ENCODE measurements around the gene MLLT11.

MLLT11 gene

DNA sequence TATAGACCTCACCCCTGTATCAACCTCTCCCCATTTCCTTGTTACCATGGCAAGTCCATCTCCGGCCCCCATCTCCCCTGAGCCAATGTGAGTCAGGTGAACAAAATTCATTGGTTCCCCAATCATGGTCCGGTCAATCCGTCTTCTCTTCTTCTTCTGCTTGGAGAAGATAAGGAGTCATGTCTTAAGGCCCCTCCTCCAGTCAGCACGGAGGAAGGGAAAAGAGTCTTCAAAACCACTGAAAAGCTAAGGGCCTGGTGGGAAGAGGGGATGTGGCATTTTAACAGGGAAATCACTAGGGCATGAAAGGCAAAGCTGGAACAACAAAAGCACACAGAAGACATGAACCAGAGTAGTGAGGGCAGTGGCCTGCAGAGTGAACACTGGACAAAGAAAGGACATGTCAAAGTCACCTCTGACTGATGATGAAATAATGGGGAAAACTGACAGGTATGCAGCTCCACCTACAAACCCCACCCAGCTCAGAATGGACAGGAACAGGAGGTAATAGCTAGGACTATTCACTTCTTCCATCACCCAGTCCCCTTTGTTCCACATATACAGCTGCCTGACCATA lies 5.1 kb upstream of the MLLT11 start:
- no peaks in the 10 kb centered on the region for H3K27me3 ChIP-seq (ENCODE audit: insufficient read depth, poor library complexity, severe bottlenecking)
- peak overlapping the region; percentile 90 for H3K27ac ChIP-seq (ENCODE audit: poor library complexity, severe bottlenecking)
- TF ChIP-seq, protein P1, sequence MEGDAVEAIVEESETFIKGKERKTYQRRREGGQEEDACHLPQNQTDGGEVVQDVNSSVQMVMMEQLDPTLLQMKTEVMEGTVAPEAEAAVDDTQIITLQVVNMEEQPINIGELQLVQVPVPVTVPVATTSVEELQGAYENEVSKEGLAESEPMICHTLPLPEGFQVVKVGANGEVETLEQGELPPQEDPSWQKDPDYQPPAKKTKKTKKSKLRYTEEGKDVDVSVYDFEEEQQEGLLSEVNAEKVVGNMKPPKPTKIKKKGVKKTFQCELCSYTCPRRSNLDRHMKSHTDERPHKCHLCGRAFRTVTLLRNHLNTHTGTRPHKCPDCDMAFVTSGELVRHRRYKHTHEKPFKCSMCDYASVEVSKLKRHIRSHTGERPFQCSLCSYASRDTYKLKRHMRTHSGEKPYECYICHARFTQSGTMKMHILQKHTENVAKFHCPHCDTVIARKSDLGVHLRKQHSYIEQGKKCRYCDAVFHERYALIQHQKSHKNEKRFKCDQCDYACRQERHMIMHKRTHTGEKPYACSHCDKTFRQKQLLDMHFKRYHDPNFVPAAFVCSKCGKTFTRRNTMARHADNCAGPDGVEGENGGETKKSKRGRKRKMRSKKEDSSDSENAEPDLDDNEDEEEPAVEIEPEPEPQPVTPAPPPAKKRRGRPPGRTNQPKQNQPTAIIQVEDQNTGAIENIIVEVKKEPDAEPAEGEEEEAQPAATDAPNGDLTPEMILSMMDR (IDR thresholded peaks at IDR 0.05; ENCODE audit: poor library complexity, severe bottlenecking): no peak
- H3K9me3 ChIP-seq (ENCODE audit: severe bottlenecking): no peaks in the 10 kb centered on the region
- H3K36me3 ChIP-seq (ENCODE audit: low read depth): peaks cover 72% of the 10 kb centered on the region
- DNase-seq (ENCODE audit: low spot score): no peak
- no peak overlapping the region for H3K4me3 ChIP-seq (ENCODE audit: severe bottlenecking)
- H3K4me1 ChIP-seq (ENCODE audit: insufficient read depth, poor library complexity, severe bottlenecking): peaks cover 27% of the 10 kb centered on the region
- ATAC-seq (ENCODE audit: low read depth): no peak

DNA sequence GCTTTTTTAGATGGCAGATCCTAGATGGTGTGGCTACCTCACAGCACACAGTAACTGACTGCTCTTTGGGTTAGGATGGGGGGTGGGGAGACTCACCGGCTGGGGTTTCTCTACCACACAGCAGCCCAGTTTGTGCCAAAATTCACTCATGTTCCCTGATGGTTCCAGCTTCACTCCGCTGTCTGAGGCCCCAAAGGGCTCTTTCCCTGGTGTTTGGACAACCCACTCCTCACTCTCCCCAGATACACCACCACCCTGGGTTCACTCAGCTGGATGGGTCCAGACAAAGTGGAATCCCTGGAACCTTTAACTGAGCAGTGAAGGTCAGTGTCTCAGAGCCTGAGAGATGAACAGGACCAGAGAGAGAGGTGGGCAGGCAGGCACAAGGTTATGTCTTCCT lies 4.6 kb upstream of the MLLT11 start:
- H3K9me3 ChIP-seq (ENCODE audit: severe bottlenecking): no peaks in the 10 kb centered on the region
- no peak overlapping the region for H3K4me3 ChIP-seq (ENCODE audit: severe bottlenecking)
- peaks cover 72% of the 10 kb centered on the region for H3K36me3 ChIP-seq (ENCODE audit: low read depth)
- TF ChIP-seq, protein P1 (IDR thresholded peaks at IDR 0.05; ENCODE audit: poor library complexity, severe bottlenecking): no peak
- H3K27me3 ChIP-seq (ENCODE audit: insufficient read depth, poor library complexity, severe bottlenecking): no peaks in the 10 kb centered on the region
- no peak for DNase-seq (ENCODE audit: low spot score)
- ATAC-seq (ENCODE audit: low read depth): no peak
- peaks cover 27% of the 10 kb centered on the region for H3K4me1 ChIP-seq (ENCODE audit: insufficient read depth, poor library complexity, severe bottlenecking)
- H3K27ac ChIP-seq (ENCODE audit: poor library complexity, severe bottlenecking): peak overlapping the region; percentile 90

DNA sequence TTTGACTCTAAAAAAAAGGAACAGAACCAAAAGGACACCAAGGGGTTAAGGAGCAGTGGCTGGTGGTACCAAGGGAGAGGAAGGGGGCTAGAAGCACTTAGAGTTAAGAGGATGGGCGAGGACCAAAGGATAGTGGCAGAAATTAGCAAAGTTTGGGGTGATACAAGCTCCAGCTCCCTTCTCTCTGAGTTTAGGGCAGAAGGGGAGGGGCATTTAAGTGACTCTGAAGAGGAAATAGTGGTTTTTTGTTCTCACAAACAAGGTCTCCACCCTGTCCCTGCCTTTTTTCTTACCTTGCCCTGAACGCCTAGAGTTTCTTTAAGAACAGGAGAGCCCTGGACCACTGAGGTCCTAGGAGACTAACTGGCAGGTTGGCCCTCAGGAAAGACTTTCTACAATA lies 4.0 kb upstream of the MLLT11 start:
- Histone ChIP-seq H3K9me3 (ENCODE audit: severe bottlenecking) (no peaks in the 10 kb centered on the region), H3K4me1 (ENCODE audit: insufficient read depth, poor library complexity, severe bottlenecking) (peaks cover 31% of the 10 kb centered on the region), H3K27ac (ENCODE audit: poor library complexity, severe bottlenecking) (peak overlapping the region; percentile 90), H3K27me3 (ENCODE audit: insufficient read depth, poor library complexity, severe bottlenecking) (no peaks in the 10 kb centered on the region), H3K36me3 (ENCODE audit: low read depth) (peaks cover 72% of the 10 kb centered on the region), H3K4me3 (ENCODE audit: severe bottlenecking) (no peak overlapping the region)
- DNase-seq (ENCODE audit: low spot score) (no peak), ATAC-seq (ENCODE audit: low read depth) (no peak)
- TF ChIP-seq, protein P1 (IDR thresholded peaks at IDR 0.05; ENCODE audit: poor library complexity, severe bottlenecking): no peak

DNA sequence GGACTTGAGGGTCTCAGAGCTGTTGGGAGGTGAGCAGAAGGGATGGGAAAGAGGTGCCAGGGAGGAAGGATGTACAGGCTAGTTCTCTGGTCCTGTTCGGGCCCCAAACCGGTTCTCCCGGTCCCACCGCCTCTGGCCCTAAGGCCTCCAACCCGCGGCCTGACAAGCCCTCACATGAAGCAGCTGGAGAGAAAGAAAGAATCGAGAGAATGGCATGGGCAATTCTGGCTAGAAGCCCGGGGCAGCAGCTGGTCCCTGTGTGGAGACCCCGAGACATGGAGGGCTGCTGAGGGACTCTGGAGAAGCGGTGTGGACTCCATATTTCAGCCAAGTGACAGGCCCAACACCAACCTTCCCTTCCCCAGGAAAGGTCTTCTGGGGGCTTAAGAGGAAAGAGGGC lies 1.5 kb upstream of the MLLT11 start:
- TF ChIP-seq, protein P1 (IDR thresholded peaks at IDR 0.05; ENCODE audit: poor library complexity, severe bottlenecking): no peak
- H3K4me1 ChIP-seq (ENCODE audit: insufficient read depth, poor library complexity, severe bottlenecking): peaks cover 42% of the 10 kb centered on the region
- no peaks in the 10 kb centered on the region for H3K27me3 ChIP-seq (ENCODE audit: insufficient read depth, poor library complexity, severe bottlenecking)
- H3K27ac ChIP-seq (ENCODE audit: poor library complexity, severe bottlenecking): peak overlapping the region; percentile 90
- ATAC-seq (ENCODE audit: low read depth) (peak; percentile 57), DNase-seq (ENCODE audit: low spot score) (peak; percentile 85)
- H3K36me3 ChIP-seq (ENCODE audit: low read depth): peaks cover 48% of the 10 kb centered on the region
- H3K4me3 ChIP-seq (ENCODE audit: severe bottlenecking): peak overlapping the region; percentile 68
- no peaks in the 10 kb centered on the region for H3K9me3 ChIP-seq (ENCODE audit: severe bottlenecking)

Measured in RWPE2 (cell line).